ENCODE measurements around the gene CERS4.

DNA sequence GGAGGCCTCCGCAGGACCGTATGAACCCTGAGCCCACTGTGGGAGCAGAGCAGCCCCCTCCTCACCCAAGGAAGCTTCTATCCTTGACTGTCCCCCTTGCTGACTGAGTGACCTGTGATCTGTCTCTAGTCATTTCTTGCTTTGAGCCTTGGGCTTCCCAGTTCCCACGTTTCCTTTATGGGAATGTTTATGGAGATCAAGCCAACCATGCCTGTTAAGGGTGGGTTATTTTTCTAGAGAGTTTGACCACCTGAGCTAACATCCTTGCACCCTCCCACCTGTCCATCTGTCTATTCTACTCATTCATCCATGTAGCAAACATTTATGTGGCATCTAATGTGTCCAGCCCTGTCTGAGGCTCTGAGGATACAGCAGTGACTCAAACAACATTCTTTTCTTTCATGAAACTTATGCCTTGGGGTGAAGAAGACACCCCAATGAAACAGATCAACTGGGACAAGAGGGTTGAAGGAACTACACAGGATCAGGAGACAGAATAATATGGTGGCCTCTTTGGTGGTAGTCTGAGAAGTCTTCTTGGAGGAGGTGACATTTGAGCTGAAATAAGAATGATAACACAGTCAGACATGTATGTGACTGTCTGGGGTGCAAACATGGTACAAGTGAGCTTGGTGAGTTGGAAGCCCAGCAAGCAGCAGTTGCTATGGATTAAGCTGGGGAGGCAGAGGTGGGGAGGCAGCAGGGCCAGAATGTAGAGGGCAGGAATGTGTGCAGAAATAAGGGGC lies 30.5 kb downstream of the CERS4 start:
- TF ChIP-seq EP300 (IDR thresholded peaks at IDR 0.05; ENCODE audit: borderline replicate concordance in 1 of 2, low read depth in 1 of 2, low read length in 1 of 2) (no peak), TAF1 (IDR thresholded peaks at IDR 0.05; ENCODE audit: borderline replicate concordance, low read depth, low read length) (no peak), POLR2AphosphoS5 (IDR thresholded peaks at IDR 0.05; ENCODE audit: low read depth, low read length) (no peak), PBX3 (IDR thresholded peaks at IDR 0.05) (no peak), CTCF (IDR thresholded peaks at IDR 0.05) (no peak), TEAD4 (IDR thresholded peaks at IDR 0.05; ENCODE audit: borderline replicate concordance, insufficient read depth) (no peak), SMC3 (IDR thresholded peaks at IDR 0.05; ENCODE audit: low read depth, low read length) (no peak), FOXJ3 (CRISPR knock-in tag; IDR thresholded peaks at IDR 0.05) (no peak), YY1 (IDR thresholded peaks at IDR 0.05; ENCODE audit: low read depth) (no peak), USF1 (IDR thresholded peaks at IDR 0.05; ENCODE audit: borderline replicate concordance, low read depth) (no peak)
- TF ChIP-seq, protein P1, sequence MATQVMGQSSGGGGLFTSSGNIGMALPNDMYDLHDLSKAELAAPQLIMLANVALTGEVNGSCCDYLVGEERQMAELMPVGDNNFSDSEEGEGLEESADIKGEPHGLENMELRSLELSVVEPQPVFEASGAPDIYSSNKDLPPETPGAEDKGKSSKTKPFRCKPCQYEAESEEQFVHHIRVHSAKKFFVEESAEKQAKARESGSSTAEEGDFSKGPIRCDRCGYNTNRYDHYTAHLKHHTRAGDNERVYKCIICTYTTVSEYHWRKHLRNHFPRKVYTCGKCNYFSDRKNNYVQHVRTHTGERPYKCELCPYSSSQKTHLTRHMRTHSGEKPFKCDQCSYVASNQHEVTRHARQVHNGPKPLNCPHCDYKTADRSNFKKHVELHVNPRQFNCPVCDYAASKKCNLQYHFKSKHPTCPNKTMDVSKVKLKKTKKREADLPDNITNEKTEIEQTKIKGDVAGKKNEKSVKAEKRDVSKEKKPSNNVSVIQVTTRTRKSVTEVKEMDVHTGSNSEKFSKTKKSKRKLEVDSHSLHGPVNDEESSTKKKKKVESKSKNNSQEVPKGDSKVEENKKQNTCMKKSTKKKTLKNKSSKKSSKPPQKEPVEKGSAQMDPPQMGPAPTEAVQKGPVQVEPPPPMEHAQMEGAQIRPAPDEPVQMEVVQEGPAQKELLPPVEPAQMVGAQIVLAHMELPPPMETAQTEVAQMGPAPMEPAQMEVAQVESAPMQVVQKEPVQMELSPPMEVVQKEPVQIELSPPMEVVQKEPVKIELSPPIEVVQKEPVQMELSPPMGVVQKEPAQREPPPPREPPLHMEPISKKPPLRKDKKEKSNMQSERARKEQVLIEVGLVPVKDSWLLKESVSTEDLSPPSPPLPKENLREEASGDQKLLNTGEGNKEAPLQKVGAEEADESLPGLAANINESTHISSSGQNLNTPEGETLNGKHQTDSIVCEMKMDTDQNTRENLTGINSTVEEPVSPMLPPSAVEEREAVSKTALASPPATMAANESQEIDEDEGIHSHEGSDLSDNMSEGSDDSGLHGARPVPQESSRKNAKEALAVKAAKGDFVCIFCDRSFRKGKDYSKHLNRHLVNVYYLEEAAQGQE (IDR thresholded peaks at IDR 0.05; ENCODE audit: low read depth, low read length) = no peak
